ENCODE results near the gene TMC5. TPM values are rescaled to one million over a fixed set of nuclear protein-coding genes. Genes with fewer than 3 reads are reported as not detected.
A peak's percentile ranks its signal among the peaks of the same experiment; 100 is the strongest.
"Not testable (repeated sequence)": the region's sequence is repeated elsewhere in the genome, so short reads cannot be mapped to it uniquely, and the experiment has no call there.

TMC5 gene, protein sequence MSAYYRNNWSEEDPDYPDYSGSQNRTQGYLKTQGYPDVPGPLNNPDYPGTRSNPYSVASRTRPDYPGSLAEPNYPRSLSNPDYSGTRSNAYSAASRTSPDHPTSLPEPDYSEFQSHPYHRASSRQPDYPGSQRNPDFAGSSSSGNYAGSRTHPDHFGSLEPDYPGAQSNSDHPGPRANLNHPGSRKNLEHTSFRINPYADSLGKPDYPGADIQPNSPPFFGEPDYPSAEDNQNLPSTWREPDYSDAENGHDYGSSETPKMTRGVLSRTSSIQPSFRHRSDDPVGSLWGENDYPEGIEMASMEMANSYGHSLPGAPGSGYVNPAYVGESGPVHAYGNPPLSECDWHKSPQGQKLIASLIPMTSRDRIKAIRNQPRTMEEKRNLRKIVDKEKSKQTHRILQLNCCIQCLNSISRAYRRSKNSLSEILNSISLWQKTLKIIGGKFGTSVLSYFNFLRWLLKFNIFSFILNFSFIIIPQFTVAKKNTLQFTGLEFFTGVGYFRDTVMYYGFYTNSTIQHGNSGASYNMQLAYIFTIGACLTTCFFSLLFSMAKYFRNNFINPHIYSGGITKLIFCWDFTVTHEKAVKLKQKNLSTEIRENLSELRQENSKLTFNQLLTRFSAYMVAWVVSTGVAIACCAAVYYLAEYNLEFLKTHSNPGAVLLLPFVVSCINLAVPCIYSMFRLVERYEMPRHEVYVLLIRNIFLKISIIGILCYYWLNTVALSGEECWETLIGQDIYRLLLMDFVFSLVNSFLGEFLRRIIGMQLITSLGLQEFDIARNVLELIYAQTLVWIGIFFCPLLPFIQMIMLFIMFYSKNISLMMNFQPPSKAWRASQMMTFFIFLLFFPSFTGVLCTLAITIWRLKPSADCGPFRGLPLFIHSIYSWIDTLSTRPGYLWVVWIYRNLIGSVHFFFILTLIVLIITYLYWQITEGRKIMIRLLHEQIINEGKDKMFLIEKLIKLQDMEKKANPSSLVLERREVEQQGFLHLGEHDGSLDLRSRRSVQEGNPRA
- total RNA-seq (ENCODE audit: low replicate concordance) = under 0.01 TPM in 1 of 2 replicates, not detected in the other

DNA sequence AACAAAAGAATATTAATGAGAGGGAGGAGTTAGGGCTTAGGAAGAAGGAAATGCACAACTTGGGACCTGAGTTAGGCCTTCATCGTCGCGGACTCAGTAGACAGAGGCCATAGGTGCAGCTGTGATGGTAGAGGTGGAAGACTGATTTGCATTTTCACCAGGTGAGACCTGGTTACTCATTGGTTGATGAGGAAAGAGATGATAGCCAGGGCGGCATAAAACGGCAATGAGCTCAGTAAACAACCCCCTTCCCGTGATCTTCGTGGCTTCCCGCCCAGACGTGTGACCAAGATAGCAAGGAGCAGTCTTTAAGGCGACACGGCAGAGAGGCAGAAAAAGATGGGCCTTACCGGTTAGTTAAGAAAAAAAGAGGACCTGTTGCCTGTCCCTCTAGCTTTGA is at the start of gene TMC5:
Gene TMC5, plus strand, starts transcription at position 244 of the 400 bp plus-strand sequence. CDS start 22,156 bp downstream, outside the sequence.
- TF ChIP-seq, protein P1, sequence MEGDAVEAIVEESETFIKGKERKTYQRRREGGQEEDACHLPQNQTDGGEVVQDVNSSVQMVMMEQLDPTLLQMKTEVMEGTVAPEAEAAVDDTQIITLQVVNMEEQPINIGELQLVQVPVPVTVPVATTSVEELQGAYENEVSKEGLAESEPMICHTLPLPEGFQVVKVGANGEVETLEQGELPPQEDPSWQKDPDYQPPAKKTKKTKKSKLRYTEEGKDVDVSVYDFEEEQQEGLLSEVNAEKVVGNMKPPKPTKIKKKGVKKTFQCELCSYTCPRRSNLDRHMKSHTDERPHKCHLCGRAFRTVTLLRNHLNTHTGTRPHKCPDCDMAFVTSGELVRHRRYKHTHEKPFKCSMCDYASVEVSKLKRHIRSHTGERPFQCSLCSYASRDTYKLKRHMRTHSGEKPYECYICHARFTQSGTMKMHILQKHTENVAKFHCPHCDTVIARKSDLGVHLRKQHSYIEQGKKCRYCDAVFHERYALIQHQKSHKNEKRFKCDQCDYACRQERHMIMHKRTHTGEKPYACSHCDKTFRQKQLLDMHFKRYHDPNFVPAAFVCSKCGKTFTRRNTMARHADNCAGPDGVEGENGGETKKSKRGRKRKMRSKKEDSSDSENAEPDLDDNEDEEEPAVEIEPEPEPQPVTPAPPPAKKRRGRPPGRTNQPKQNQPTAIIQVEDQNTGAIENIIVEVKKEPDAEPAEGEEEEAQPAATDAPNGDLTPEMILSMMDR (IDR thresholded peaks at IDR 0.05; ENCODE audit: insufficient read depth, low read length) = no peak
- H3K4me3 ChIP-seq (ENCODE audit: low read depth, low read length) = no peak within 1 kb of the TSS
- DNase-seq (ENCODE audit: low read depth) = no peak

DNA sequence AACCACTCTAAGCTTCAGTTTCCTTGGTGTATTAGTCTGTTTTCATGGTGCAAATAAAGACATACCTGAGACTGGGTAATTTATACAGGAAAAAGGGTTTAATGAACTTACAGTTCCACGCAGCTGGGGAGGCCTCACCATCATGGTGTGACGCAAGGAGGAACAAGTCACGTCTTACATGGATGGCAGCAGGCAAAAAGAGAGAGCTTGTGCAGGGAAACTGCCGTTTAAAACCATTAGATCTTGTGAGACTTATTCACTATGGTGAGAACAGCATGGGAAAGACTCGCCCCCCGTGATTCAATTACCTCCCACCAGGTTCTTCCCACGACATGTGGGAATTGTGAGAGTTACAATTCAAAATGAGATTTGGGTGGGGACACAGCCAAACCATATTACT is 45.1 kb upstream of the TMC5 start:
- not testable (repeated sequence) for H3K4me3 ChIP-seq (ENCODE audit: low read depth, low read length); DNase-seq (ENCODE audit: low read depth)

- H3K4me3 ChIP-seq (ENCODE audit: low read depth, low read length) = no peak overlapping the region
- TF ChIP-seq, protein P1 (IDR thresholded peaks at IDR 0.05; ENCODE audit: insufficient read depth, low read length) = no peak
- no peak for DNase-seq (ENCODE audit: low read depth)
Observed at GRCh38 chr16:19374402-19374801, 43.3 kb upstream of the TMC5 start.

DNA sequence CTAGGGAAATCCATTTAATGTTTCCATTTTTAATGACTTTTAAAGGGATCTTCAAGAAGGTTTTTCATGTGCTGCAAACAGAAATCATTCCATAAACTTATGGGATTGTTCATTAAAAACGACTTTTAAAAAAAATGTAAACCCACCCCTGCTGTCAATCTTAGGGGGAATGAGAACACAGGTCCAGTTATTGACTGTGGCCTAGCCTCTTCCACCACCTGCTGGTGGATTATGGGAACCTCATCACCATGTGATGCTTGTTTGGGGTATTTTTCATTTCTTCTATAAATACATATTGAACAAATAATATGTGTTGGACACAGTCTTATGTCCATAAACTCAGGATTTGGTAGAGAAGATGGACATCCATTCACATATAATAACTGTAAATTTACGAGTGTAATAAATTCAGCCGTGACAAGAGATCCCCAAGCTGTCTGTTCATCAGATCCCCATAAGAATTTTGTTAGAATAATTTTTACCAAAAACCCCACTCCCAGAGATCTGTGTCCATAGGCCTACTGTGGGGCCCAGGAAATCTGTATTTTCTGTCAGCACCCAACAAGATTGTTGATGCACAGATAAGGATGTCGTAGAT is 42.0 kb upstream of the TMC5 start:
- peak; percentile 76 for DNase-seq (ENCODE audit: low read depth)
- TF ChIP-seq, protein P1 (IDR thresholded peaks at IDR 0.05; ENCODE audit: insufficient read depth, low read length) = peak; percentile 82
- no peak overlapping the region for H3K4me3 ChIP-seq (ENCODE audit: low read depth, low read length)

DNA sequence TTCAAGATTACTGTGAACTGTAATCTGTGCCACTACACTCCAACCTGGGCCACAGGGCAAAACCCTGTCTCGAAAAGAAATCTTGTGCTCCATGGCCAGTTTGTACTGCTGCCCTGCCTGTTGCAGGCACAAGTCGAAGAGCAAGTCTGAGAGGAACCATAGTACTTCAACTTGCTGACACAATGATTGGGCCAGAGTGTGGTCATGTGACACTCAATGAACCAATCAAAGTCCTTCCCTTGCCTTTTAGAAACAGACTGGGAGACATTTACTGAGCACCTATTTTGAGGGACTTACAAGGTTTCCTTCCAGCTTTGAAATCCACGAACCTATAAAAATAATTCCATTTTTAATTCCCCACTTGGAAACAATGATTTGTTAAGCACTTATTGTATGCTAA is 39.8 kb upstream of the TMC5 start:
- TF ChIP-seq, protein P1 (IDR thresholded peaks at IDR 0.05; ENCODE audit: insufficient read depth, low read length) = no peak
- H3K4me3 ChIP-seq (ENCODE audit: low read depth, low read length) = no peak overlapping the region
- peak; percentile 4 for DNase-seq (ENCODE audit: low read depth)

- no peak for DNase-seq (ENCODE audit: low read depth)
- H3K4me3 ChIP-seq (ENCODE audit: low read depth, low read length) = no peak overlapping the region
- TF ChIP-seq, protein P1 (IDR thresholded peaks at IDR 0.05; ENCODE audit: insufficient read depth, low read length) = no peak
Observed at GRCh38 chr16:19378511-19378910, 39.2 kb upstream of the TMC5 start.

Data from fibroblast of the aortic adventitia (primary cell).